CD4-positive, alpha-beta T cell (primary cell): ENCODE results near the gene AGBL1. TPM values are rescaled to one million over a fixed set of nuclear protein-coding genes. Genes with fewer than 3 reads are reported as not detected.
A peak's percentile ranks its signal among the peaks of the same experiment; 100 is the strongest.

ENCODE experiments used
- ATAC-seq: fragments of 200-7000 bp; cut with Tn5 transposase; one replicate; pipeline ENCODE4 v1.10.0; 2022; ENCODE audit warnings: mild to moderate bottlenecking; ENCODE audit not compliant: poor library complexity
- CTCF ChIA-PET: fragments of 350-600 bp; sonication (Branson Sonifier 250); formaldehyde crosslinking; loops from one replicate; lab custom pipeline; 2021; ENCODE audit warnings: antibody characterized with exemption, inconsistent platforms; lab: Charles Lee
- POLR2A ChIA-PET: fragments of 350-600 bp; sonication (Branson Sonifier 250); formaldehyde crosslinking; loops from one replicate; lab custom pipeline; 2021; ENCODE audit warnings: antibody characterized with exemption, inconsistent platforms; lab: Charles Lee
- DNase-seq, 14 experiments: peaks; one replicate each; pipeline ENCODE4 v3.0.0-alpha.2; 2013 to 2020; ENCODE audit warnings: mixed read lengths in 2 of 14
- H3K27ac ChIP-seq, 2 donors: one replicate each; pipeline versions ENCODE4 v1.5.1 to v1.7.0; 2013; ENCODE audit warnings: low read length in 2 of 2, low read depth in 1 of 2, mild to moderate bottlenecking in 1 of 2
- H3K27me3 ChIP-seq, 2 experiments: 1 replicate in 1 of 2; 2 replicates in 1 of 2; pipeline versions ENCODE4 v1.6.1 to v1.7.0; 2013; ENCODE audit warnings: low read length in 2 of 2, control low read depth in 1 of 2, mild to moderate bottlenecking in 1 of 2, moderate library complexity in 1 of 2; ENCODE audit not compliant: insufficient read depth in 2 of 2, control insufficient read depth in 1 of 2
- H3K36me3 ChIP-seq: one replicate; pipeline ENCODE4 v1.6.1; 2013; ENCODE audit warnings: low read length, control low read depth; ENCODE audit not compliant: insufficient read depth
- H3K4me1 ChIP-seq: one replicate; pipeline ENCODE4 v1.6.1; 2013; ENCODE audit warnings: low read length, control low read depth; ENCODE audit not compliant: insufficient read depth
- H3K4me3 ChIP-seq: one replicate; pipeline ENCODE4 v1.5.1; 2013; ENCODE audit warnings: mild to moderate bottlenecking, low read length, moderate library complexity
- H3K9me3 ChIP-seq, 2 experiments: 1 replicate in 1 of 2; 2 replicates in 1 of 2; pipeline versions ENCODE4 v1.6.1 to v1.7.0; 2013; ENCODE audit warnings: low read length in 2 of 2, mild to moderate bottlenecking in 2 of 2, control low read depth in 1 of 2, moderate library complexity in 1 of 2; ENCODE audit not compliant: control insufficient read depth in 1 of 2, insufficient read depth in 1 of 2
- H3K27ac Mint-ChIP-seq: one replicate; pipeline ENCODE4 v1.8.0; 2020; ENCODE audit warnings: mixed read lengths
- H3K27me3 Mint-ChIP-seq: one replicate; pipeline ENCODE4 v1.8.0; 2021; ENCODE audit warnings: mixed read lengths
- H3K36me3 Mint-ChIP-seq: one replicate; pipeline ENCODE4 v1.8.0; 2021; ENCODE audit warnings: low read depth, mixed read lengths
- H3K4me1 Mint-ChIP-seq: one replicate; pipeline ENCODE4 v1.8.0; 2021; ENCODE audit warnings: low read depth, mixed read lengths
- H3K4me3 Mint-ChIP-seq: one replicate; pipeline ENCODE4 v1.8.0; 2020; ENCODE audit warnings: mild to moderate bottlenecking, mixed read lengths
- H3K9me3 Mint-ChIP-seq: one replicate; pipeline ENCODE4 v1.8.0; 2020; ENCODE audit warnings: mixed read lengths
- CTCF ChIP-seq: fragments of 200-600 bp; IDR thresholded peaks from one replicate; pipeline ENCODE4 v1.8.0; 2022; ENCODE audit warnings: antibody characterized with exemption, mild to moderate bottlenecking
- intact Hi-C, 2 experiments: fragments of 100-400 bp; cut with DNase I in 1 of 2; cut with micrococcal nuclease in 1 of 2; formaldehyde crosslinking; loops; one replicate each; pipeline versions ENCODE4 v1.15.1 to v1.9.0; 2023 to 2025; cut with DNase I, micrococcal nuclease
- total RNA-seq, 174 experiments: library from RNA in 2 of 174; stranded (reverse) in 2 of 174; gene quantifications; one replicate each; pipeline ENCODE4 v1.2.3 and lab custom pipeline; 2021 to 2026

AGBL1 gene
- total RNA-seq, 2 experiments from 2014 or later = not detected

- no peak overlapping the region for H3K4me3 ChIP-seq
- Mint-ChIP-seq H3K27me3 (no peaks in the 10 kb centered on the region), H3K27ac (no peak overlapping the region), H3K36me3 (no peaks in the 10 kb centered on the region), H3K4me1 (peaks cover 25% of the 10 kb centered on the region), H3K4me3 (no peak overlapping the region), H3K9me3 (no peaks in the 10 kb centered on the region)
- POLR2A ChIA-PET = no interaction called here
- peaks cover 12% of the 10 kb centered on the region for H3K4me1 ChIP-seq
- TF ChIP-seq CTCF = no peak
- intact Hi-C loops = no loop called here
- no peaks in the 10 kb centered on the region for H3K27me3 ChIP-seq
- DNase-seq = no peak
- H3K36me3 ChIP-seq = no peaks in the 10 kb centered on the region
- CTCF ChIA-PET = no interaction called here
- no peak for ATAC-seq
- H3K27ac ChIP-seq = no peak overlapping the region
- H3K9me3 ChIP-seq = no peaks in the 10 kb centered on the region
These were observed 568.3 kb downstream of the AGBL1 start for GRCh38 chr15:86647810-86648440.

GRCh38 chr15:86649277-86649676, 569.6 kb downstream of the AGBL1 start:
- ATAC-seq (no peak), DNase-seq (no peak)
- no peaks in the 10 kb centered on the region for H3K36me3 ChIP-seq
- H3K4me1 ChIP-seq = peaks cover 20% of the 10 kb centered on the region
- POLR2A ChIA-PET = no interaction called here
- CTCF ChIA-PET = interaction anchor here (0.7 kb wide), 1 partner anchor 1625 kb away, joined by 3 read pairs; no protein-coding TSS in a partner anchor
- H3K27ac ChIP-seq = no peak overlapping the region
- no peaks in the 10 kb centered on the region for H3K27me3 Mint-ChIP-seq
- H3K36me3 Mint-ChIP-seq = no peaks in the 10 kb centered on the region
- H3K27ac Mint-ChIP-seq = no peak overlapping the region
- no peaks in the 10 kb centered on the region for H3K9me3 Mint-ChIP-seq
- no peaks in the 10 kb centered on the region for H3K9me3 ChIP-seq
- no peak for TF ChIP-seq CTCF
- H3K4me1 Mint-ChIP-seq = peaks cover 39% of the 10 kb centered on the region
- intact Hi-C loops = no loop called here
- H3K4me3 Mint-ChIP-seq = no peak overlapping the region
- H3K4me3 ChIP-seq = no peak overlapping the region
- H3K27me3 ChIP-seq = no peaks in the 10 kb centered on the region

- DNase-seq = peak in 1 of 14 experiments; percentile 19
- H3K9me3 Mint-ChIP-seq = no peaks in the 10 kb centered on the region
- Histone ChIP-seq H3K4me1 (peaks cover 28% of the 10 kb centered on the region), H3K4me3 (no peak overlapping the region), H3K9me3 (no peaks in the 10 kb centered on the region), H3K27me3 (no peaks in the 10 kb centered on the region), H3K36me3 (no peaks in the 10 kb centered on the region), H3K27ac (no peak overlapping the region)
- no peak for TF ChIP-seq CTCF
- CTCF ChIA-PET = interaction anchor here (1.2 kb wide), 1 partner anchor 11 kb away, joined by 4 read pairs; no protein-coding TSS in a partner anchor
- intact Hi-C loops = loop anchor here in 1 of 2 experiments (5.0 kb wide), 1 partner anchor 38 kb away; no protein-coding TSS in a partner anchor
- peaks cover 47% of the 10 kb centered on the region for H3K4me1 Mint-ChIP-seq
- no peaks in the 10 kb centered on the region for H3K27me3 Mint-ChIP-seq
- no peak overlapping the region for H3K27ac Mint-ChIP-seq
- no peak overlapping the region for H3K4me3 Mint-ChIP-seq
- POLR2A ChIA-PET = interaction anchor here (0.6 to 0.8 kb wide), 3 partner anchors 26 to 1436 kb away, joined by 3 read pairs; no protein-coding TSS in a partner anchor
- no peaks in the 10 kb centered on the region for H3K36me3 Mint-ChIP-seq
- ATAC-seq = no peak
These were observed 570.4 kb downstream of the AGBL1 start for GRCh38 chr15:86650094-86650493.
